Uterus (tissue), 2 donors: ENCODE data around the gene RIOX2.

Source experiments
- POLR2A ChIP-seq, 2 donors: fragments of 450-650 bp; IDR thresholded peaks; one replicate each; pipeline ENCODE4 v1.6.1; 2016; ENCODE audit warnings: antibody characterized with exemption in 2 of 2, mild to moderate bottlenecking in 1 of 2, moderate library complexity in 1 of 2
- TF ChIP-seq, protein P1 (sequence below), 4 experiments: fragments of 200-600 bp in 2 of 4; fragments of 450-650 bp in 2 of 4; sonication (generic) in 2 of 4; IDR thresholded peaks; one replicate each; pipeline ENCODE4 v1.5.1; 2016 to 2019; ENCODE audit warnings: antibody characterized with exemption in 4 of 4, mild to moderate bottlenecking in 2 of 4, moderate library complexity in 1 of 4

- TF ChIP-seq, protein P1, sequence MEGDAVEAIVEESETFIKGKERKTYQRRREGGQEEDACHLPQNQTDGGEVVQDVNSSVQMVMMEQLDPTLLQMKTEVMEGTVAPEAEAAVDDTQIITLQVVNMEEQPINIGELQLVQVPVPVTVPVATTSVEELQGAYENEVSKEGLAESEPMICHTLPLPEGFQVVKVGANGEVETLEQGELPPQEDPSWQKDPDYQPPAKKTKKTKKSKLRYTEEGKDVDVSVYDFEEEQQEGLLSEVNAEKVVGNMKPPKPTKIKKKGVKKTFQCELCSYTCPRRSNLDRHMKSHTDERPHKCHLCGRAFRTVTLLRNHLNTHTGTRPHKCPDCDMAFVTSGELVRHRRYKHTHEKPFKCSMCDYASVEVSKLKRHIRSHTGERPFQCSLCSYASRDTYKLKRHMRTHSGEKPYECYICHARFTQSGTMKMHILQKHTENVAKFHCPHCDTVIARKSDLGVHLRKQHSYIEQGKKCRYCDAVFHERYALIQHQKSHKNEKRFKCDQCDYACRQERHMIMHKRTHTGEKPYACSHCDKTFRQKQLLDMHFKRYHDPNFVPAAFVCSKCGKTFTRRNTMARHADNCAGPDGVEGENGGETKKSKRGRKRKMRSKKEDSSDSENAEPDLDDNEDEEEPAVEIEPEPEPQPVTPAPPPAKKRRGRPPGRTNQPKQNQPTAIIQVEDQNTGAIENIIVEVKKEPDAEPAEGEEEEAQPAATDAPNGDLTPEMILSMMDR (IDR thresholded peaks at IDR 0.05), result no peak
- no peak for TF ChIP-seq POLR2A (IDR thresholded peaks at IDR 0.05)
Observed at GRCh38 chr3:97970956-97971620, 1.1 kb downstream of the RIOX2 start.
